GM12872 (cell line): Measurements from ENCODE around the gene SPOCK1.

Experiments
- CTCF ChIP-seq: IDR thresholded peaks from 3 replicates; pipeline ENCODE4 v1.5.1; 2011; ENCODE audit warnings: low read depth, mild to moderate bottlenecking, low read length, moderate library complexity; ENCODE audit not compliant: insufficient read depth

SPOCK1 gene

GRCh38 chr5:137240285-137240684 lies 258.8 kb downstream of the SPOCK1 start:
- TF ChIP-seq CTCF = no peak

- no peak for TF ChIP-seq CTCF
Observed at GRCh38 chr5:137236849-137237507, 262.1 kb downstream of the SPOCK1 start.

- no peak for TF ChIP-seq CTCF
Observed at GRCh38 chr5:137236252-137236651, 262.9 kb downstream of the SPOCK1 start.

GRCh38 chr5:137234973-137235943 lies 263.9 kb downstream of the SPOCK1 start:
- no peak for TF ChIP-seq CTCF

- no peak for TF ChIP-seq CTCF
Observed at GRCh38 chr5:137233726-137234125, 265.4 kb downstream of the SPOCK1 start.

GRCh38 chr5:137231540-137231939 lies 267.6 kb downstream of the SPOCK1 start:
- TF ChIP-seq CTCF = no peak

- TF ChIP-seq CTCF = no peak
Observed at GRCh38 chr5:137228816-137229215, 270.3 kb downstream of the SPOCK1 start.
